Dermis microvascular lymphatic vessel endothelial cell (primary cell): Measurements from ENCODE around the gene RNF224. TPM values are rescaled to one million over a fixed set of nuclear protein-coding genes. Genes with fewer than 3 reads are reported as not detected.

ENCODE experiments used
- DNase-seq, 2 donors: peaks; one replicate each; pipeline versions ENCODE4 v3.0.0 to v3.0.0-alpha.2; 2010; ENCODE audit warnings: low read depth in 2 of 2
- total RNA-seq: library from RNA; depleted of rRNA; stranded (reverse); fragments of >200 nt; gene quantifications from 2 replicates; pipeline ENCODE4 v1.2.1, GENCODE V29; 2014

The RNF224 gene
- under 0.01 TPM in 1 of 2 replicates, not detected in the other for total RNA-seq

DNA sequence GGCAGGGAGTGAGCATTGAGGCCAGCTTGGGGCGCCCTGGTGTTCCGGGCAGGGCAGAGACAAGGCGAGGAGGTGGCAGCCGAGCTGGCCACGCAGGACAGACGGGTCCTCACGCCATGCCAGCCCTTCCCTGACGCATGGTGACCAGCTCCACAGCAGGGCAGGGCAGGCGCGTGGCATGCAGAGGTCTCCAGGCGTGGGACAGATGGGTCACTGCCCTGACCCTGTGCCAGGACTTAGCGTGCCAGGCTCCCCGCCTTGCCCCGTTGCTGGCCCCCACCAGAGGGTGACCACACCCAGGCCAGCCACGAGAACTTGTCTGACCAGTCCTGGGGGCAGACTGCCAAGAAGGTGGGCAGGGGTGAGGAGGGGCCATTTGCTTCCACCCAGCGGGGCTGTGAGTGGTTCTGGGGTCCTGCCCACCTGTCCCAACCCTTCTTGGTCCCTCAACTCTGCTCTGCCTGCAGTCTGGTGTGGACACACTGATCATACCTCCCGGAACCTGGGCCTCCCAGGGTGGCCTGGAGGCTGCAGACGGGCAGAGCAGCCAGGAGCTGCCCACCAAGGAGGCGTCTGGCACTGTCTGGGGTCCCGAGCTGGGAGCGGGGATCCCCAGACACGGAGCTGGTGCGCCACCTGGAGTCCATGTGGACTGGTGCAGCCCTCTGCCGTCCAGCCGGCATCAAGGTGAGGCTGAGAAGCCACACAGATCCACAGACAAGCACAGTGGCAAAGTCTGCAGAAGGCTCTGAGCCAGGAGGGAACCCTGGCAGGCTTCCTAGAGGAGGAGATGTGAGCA is at the start of gene RNF224:
RNF224 (plus strand) TSS at position 449 of the 799 bp plus-strand sequence. CDS start 834 bp downstream, outside the sequence.
- peak; percentile 47 to 78 for DNase-seq

- peak in 1 of 2 donors; percentile 21 for DNase-seq
Observed at GRCh38 chr9:137178201-137178938, 48.9 kb upstream of the RNF224 start.

GRCh38 chr9:137178939-137179630 is 48.2 kb upstream of the RNF224 start:
- DNase-seq, result no peak

DNA sequence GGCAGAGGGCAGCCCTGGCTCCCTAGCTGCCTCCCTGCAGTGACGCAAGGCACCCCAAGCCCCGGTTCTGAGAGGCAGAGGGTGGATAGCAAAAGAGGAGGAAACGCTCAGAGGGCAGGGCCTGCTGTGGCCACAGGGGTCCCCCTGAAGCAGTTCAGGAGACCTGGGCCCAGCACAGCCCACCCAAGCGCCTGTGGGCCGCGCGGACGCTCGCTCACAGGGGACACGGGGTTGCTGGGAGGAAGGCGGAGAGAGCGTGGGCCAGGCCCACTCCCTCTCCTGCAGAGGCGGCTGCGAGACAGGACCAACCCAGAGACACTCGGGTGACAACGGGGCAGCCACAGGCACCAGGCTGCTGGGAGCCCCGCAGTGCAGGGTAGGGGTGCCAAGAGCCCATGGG is 47.5 kb upstream of the RNF224 start:
- DNase-seq, result no peak

GRCh38 chr9:137180491-137180890 is 46.8 kb upstream of the RNF224 start:
- no peak for DNase-seq

DNA sequence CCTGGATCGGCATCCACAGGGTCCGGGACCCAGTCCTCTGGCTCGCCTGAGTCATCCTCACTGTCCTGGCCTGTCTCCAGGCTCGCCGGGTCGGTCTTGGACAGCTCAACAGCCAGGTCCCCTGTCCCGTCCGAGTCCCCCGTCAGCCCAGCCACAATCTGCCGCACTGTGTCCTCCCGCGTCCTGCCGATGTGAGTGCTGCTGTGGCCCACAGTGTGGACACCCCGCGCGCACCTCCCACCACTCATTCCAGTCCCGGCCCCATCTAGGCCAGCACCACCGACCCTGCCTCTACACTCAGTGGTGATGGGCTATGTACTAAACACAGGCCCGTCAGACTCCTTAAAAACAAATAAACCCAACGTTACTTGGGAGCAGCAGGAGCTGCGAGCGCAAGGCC is 45.6 kb upstream of the RNF224 start:
- DNase-seq, result no peak

GRCh38 chr9:137182836-137183235 is 44.5 kb upstream of the RNF224 start:
- no peak for DNase-seq

- DNase-seq, result no peak
Observed at GRCh38 chr9:137183980-137184595, 43.2 kb upstream of the RNF224 start.

GRCh38 chr9:137184881-137185660 is 42.2 kb upstream of the RNF224 start:
- no peak for DNase-seq

GRCh38 chr9:137185921-137186320 is 41.4 kb upstream of the RNF224 start:
- DNase-seq, result no peak

DNA sequence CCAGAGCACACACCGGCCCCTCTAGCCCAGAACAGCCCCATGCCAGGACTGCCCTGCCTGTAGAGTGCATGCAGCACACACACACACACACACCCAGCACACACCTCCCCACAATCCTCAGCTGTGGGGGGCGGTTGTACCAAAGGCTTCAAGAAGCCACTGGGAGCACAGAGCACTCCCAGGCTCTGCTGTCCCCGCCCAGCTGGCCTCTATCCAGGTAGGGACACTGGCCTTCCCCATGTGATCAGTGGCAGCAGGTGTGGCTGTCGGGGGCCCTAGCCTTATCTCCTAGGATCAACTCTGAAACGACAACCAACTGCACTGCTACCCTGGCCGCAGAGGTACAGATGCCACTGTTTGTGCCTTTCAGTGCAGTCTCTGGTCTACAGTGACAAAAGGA is 40.9 kb upstream of the RNF224 start:
- no peak for DNase-seq

DNA sequence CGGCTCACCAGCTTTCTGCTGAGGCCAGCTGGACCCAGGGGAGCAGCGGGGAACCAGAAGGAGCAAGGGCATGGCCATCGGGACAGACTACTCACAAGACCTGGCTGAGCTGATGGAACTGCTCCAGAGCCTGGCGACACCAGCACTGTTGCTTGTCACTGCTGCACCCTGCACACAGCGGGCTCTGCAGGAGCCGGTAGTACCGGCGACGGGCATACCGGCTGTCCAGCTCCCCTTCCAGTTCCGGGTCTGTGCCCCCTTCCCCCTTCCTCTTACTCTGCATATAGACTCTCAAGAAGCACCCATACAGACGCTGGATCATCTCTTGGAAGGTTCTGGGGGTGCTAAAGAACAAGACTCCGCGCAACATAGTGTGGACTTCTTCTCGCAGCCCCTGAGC is 39.9 kb upstream of the RNF224 start:
- no peak for DNase-seq

DNA sequence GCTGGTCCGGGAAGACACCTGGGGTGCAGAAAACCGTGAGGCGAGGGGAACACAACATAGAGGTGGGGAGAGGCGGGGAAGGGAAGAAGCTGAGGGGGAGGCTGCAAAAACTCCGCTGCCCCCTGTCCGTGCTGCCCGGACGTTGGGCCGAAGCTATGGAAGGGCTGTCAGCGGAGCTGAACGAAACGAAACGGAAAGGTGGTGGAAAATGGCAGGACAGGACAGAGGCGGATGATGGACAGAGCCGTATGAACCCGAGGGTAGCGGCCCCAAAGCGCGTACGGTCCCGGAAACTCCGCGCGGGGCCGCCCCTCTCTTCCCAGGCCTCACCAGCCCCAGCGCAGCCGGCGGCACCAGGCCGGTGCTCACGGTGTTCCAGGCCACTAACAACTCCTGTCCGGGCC is 39.2 kb upstream of the RNF224 start:
- no peak for DNase-seq

DNA sequence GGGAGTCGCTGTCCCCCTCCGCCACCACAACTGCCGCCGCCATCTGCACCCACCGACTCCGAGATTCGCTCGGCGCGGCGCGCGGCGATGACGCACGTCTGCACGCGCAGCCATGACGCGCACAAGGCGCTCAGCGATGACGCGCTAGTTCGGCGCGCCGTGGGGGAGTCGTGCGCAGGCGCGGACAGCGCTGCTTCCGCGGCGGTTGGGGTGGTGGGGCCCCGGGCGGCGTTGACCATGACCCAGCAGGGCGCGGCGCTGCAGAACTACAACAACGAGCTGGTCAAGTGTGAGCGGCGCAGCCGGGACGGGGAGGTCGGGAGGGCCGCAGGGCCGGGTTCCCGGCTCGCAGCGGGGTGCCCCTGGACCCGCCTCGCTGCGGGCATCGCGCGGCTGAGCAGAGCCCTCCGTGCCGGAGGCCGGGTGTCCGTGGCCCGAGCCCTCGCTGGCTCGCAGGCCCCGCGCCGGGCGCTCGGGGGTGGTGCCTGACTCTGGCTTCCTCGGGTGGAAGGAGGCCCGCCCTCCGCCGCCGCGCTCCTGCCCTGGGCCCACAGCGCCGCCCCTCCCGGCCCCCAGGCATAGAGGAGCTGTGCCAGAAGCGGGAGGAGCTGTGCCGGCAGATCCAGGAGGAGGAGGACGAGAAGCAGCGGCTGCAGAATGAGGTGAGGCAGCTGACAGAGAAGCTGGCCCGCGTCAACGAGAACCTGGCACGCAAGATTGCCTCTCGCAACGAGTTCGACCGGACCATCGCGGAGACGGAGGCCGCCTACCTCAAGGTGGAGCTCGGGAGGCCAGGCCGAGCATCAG is 38.6 kb upstream of the RNF224 start, which contains the start of the genes ANAPC2 and SSNA1:
ANAPC2 (minus strand) TSS at position 71 of the 807 bp plus-strand sequence; CDS start at position 43, 28 bp downstream.
SSNA1 (plus strand) TSS at position 187 of the 807 bp plus-strand sequence; CDS start at position 238, 51 bp downstream.
- peak; percentile 89 to 94 for DNase-seq

DNA sequence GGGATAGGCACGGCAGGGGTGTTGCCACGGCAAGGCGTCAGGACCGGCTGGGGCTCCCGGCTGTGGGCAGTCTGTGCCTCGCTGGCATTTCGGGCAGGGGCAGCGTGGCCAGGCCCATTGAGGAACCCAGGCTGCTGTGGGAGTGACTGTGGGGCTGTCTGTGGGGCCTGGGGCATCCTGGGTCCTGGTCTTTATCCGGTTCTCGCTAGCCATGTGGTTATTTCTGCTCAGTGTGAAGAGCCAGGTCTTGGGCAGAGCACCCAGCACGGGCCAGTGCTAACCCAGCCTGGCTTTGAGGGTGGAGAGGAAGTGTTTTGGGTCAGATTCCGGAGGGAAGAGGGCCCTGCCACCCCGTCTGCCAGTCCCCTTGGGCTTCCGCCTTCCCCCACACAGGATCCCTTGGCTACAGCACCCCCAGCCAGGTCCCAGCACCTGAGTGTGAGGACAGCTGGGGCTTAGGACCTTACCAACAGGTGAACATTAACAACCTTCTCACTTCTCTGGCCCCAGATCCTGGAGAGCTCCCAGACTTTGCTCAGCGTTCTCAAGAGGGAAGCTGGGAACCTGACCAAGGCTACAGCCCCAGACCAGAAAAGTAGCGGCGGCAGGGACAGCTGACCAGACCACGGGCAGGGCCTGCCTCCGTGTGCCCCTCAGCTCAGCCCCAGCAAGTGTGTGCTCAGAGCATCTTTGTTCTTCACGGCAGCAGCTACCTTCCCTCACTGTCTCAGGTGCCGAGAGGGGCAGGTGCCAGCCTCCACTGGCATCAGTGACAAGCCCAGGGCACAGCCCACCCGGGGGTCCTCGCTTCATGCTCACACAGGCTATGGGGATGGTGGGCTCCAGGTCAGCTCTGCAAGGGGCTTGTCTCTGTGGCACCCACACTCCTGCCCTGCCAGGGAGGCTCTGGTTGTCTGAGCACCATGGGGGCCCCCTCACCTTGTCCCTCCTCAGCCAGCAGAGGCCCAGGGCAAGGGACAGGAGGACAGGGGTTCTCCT is 37.7 kb upstream of the RNF224 start:
- DNase-seq, result no peak

- no peak for DNase-seq
Observed at GRCh38 chr9:137190315-137190856, 36.9 kb upstream of the RNF224 start.

DNA sequence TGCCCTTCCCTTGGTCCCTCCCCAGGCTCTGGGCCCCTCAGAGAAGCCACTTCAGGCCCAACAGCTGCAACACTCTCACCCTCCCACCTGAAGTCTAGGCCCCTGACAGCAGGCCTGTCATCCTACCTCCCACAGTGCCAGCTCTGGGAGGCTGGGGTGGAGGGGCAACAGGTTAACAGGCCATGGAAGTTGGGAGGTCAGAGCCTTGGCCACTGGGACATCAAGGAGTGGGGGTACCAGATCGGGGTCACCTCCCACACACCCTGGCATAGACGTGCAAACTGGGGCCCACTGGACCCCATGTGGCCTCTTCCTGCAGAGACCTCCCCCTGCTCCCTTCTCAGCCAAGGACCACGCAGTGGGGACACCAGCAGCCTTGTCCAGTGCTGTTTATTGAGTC is 36.1 kb upstream of the RNF224 start:
- no peak for DNase-seq
